Liver (tissue), 9 donors: ENCODE data around the gene EEIG1. TPM values are rescaled to one million over a fixed set of nuclear protein-coding genes. Genes with fewer than 3 reads are reported as not detected.

Experiments used
- DNase-seq: peaks from one replicate; pipeline ENCODE4 v3.0.0-alpha.2; 2017; ENCODE audit warnings: low spot score
- H3K27ac ChIP-seq, 2 donors: one replicate each; pipeline ENCODE4 v1.7.0; 2013; ENCODE audit warnings: inconsistent platforms in 2 of 2, low read length in 2 of 2, control low read depth in 1 of 2, low read depth in 1 of 2, mild to moderate bottlenecking in 1 of 2
- H3K27me3 ChIP-seq, 4 donors: one replicate each; pipeline versions ENCODE4 v1.6.1 to v1.7.0; 2013; ENCODE audit warnings: low read length in 3 of 4, inconsistent platforms in 1 of 4, mild to moderate bottlenecking in 1 of 4, moderate library complexity in 1 of 4; ENCODE audit not compliant: control insufficient read depth in 4 of 4, insufficient read depth in 4 of 4
- H3K36me3 ChIP-seq, 4 donors: one replicate each; pipeline versions ENCODE4 v1.6.1 to v1.7.0; 2013; ENCODE audit warnings: low read length in 3 of 4, mild to moderate bottlenecking in 3 of 4, low read depth in 1 of 4, moderate library complexity in 1 of 4; ENCODE audit not compliant: control insufficient read depth in 4 of 4, insufficient read depth in 3 of 4
- H3K4me1 ChIP-seq, 4 donors: one replicate each; pipeline versions ENCODE4 v1.6.1 to v1.7.0; 2013; ENCODE audit warnings: low read length in 3 of 4, mild to moderate bottlenecking in 3 of 4, moderate library complexity in 1 of 4; ENCODE audit not compliant: control insufficient read depth in 4 of 4, insufficient read depth in 4 of 4
- H3K4me3 ChIP-seq, 3 donors: one replicate each; pipeline versions ENCODE4 v1.6.1 to v1.7.0; 2013; ENCODE audit warnings: low read length in 3 of 3, control low read depth in 1 of 3, low read depth in 1 of 3, mild to moderate bottlenecking in 1 of 3
- H3K9ac ChIP-seq, 2 donors: one replicate each; pipeline ENCODE4 v1.7.0; 2013; ENCODE audit warnings: low read length in 2 of 2, mild to moderate bottlenecking in 2 of 2, moderate library complexity in 2 of 2, control low read depth in 1 of 2, low read depth in 1 of 2
- H3K9me3 ChIP-seq, 4 donors: one replicate each; pipeline versions ENCODE4 v1.6.1 to v1.7.0; 2013; ENCODE audit warnings: low read length in 3 of 4; ENCODE audit not compliant: control insufficient read depth in 4 of 4
- CTCF ChIP-seq: fragments of 150-350 bp; IDR thresholded peaks from 2 replicates; pipeline ENCODE4 v1.5.1; 2017; ENCODE audit warnings: improper control_type of control experiment, low read depth, low read length; ENCODE audit not compliant: missing input control
- EGR1 ChIP-seq, 2 donors: IDR thresholded peaks; 2 replicates each; pipeline ENCODE4 v1.6.1; 2016 to 2018; ENCODE audit warnings: antibody characterized with exemption in 2 of 2, low read depth in 2 of 2
- FOXA1 ChIP-seq: IDR thresholded peaks from 2 replicates; pipeline ENCODE4 v1.6.1; 2016; ENCODE audit warnings: antibody characterized with exemption
- FOXA2 ChIP-seq: IDR thresholded peaks from 2 replicates; pipeline ENCODE4 v1.6.1; 2016; ENCODE audit warnings: antibody characterized with exemption
- GABPA ChIP-seq, 2 donors: IDR thresholded peaks in 1 of 2; conservative IDR thresholded peaks in 1 of 2; 2 replicates each; pipeline ENCODE4 v1.6.1; 2016; ENCODE audit warnings: antibody characterized with exemption in 2 of 2, mild to moderate bottlenecking in 1 of 2, moderate library complexity in 1 of 2
- HNF4A ChIP-seq, 2 donors: conservative IDR thresholded peaks; 2 replicates each; pipeline ENCODE4 v1.6.1; 2016; ENCODE audit warnings: antibody characterized with exemption in 2 of 2, mild to moderate bottlenecking in 2 of 2
- HNF4G ChIP-seq: IDR thresholded peaks from 2 replicates; pipeline ENCODE4 v1.6.1; 2016; ENCODE audit warnings: antibody characterized with exemption
- JUND ChIP-seq, 2 donors: IDR thresholded peaks; 2 replicates each; pipeline ENCODE4 v1.6.1; 2016; ENCODE audit warnings: antibody characterized with exemption in 2 of 2
- NR2F2 ChIP-seq: IDR thresholded peaks from 2 replicates; pipeline ENCODE4 v1.6.1; 2016; ENCODE audit warnings: antibody characterized with exemption
- RAD21 ChIP-seq, 2 donors: IDR thresholded peaks; 2 replicates each; pipeline ENCODE4 v1.6.1; 2016; ENCODE audit warnings: antibody characterized with exemption in 2 of 2, mild to moderate bottlenecking in 2 of 2
- RXRA ChIP-seq, 2 donors: IDR thresholded peaks; 2 replicates each; pipeline ENCODE4 v1.6.1; 2017 to 2018; ENCODE audit warnings: antibody characterized with exemption in 2 of 2, mild to moderate bottlenecking in 1 of 2
- SP1 ChIP-seq: IDR thresholded peaks from 2 replicates; pipeline ENCODE4 v1.6.1; 2018; ENCODE audit warnings: antibody characterized with exemption, mild to moderate bottlenecking
- TAF1 ChIP-seq: conservative IDR thresholded peaks from 2 replicates; pipeline ENCODE4 v1.6.1; 2016; ENCODE audit warnings: antibody characterized with exemption, mild to moderate bottlenecking
- YY1 ChIP-seq: IDR thresholded peaks from 2 replicates; pipeline ENCODE4 v1.6.1; 2016; ENCODE audit warnings: antibody characterized with exemption, mild to moderate bottlenecking
- ZBTB33 ChIP-seq: IDR thresholded peaks from 2 replicates; pipeline ENCODE4 v1.6.1; 2016; ENCODE audit warnings: antibody characterized with exemption
- WGBS: extraction: QIAGEN DNeasy Blood & Tissue Kit; methylation state at CpG from one replicate; pipeline ENCODE4 v1.1.7; 2013; 5-methylcytosine and 5-hydroxymethylcytosine counted together
- polyA plus RNA-seq, 2 donors: library from polyadenylated mRNA; stranded (reverse) in 1 of 2; unstranded in 1 of 2; fragments of 200-250 nt in 1 of 2; fragments of >200 nt in 1 of 2; fragmentation: Nextera tagmentation in 1 of 2; extraction: Ambion mirVana in 1 of 2; gene quantifications; one replicate each; pipeline versions ENCODE4 v1.2.1 to v1.2.3, GENCODE V29; 2013 to 2015
- total RNA-seq, 2 donors: library from RNA; depleted of rRNA; stranded (reverse); fragments of >200 nt; gene quantifications; one replicate each; pipeline ENCODE4 v1.2.3, GENCODE V29; 2014
- TF ChIP-seq, protein P1 (sequence below): IDR thresholded peaks from 2 replicates; pipeline ENCODE4 v1.6.1; 2016; ENCODE audit warnings: antibody characterized with exemption, mild to moderate bottlenecking
- TF ChIP-seq, protein P2 (sequence below): IDR thresholded peaks from 2 replicates; pipeline ENCODE4 v1.6.1; 2016; ENCODE audit warnings: antibody characterized with exemption
- TF ChIP-seq, protein P3 (sequence below): IDR thresholded peaks from 2 replicates; pipeline ENCODE4 v1.6.1; 2016; ENCODE audit warnings: antibody characterized with exemption
- donor health status: healthy.
- donor health status: healthy.
- donor health status: healthy.
- donor health status: healthy.
- donor health status: healthy.

EEIG1 gene
- total and polyA plus RNA-seq, 4 donors = 4.9 to 14.3 (median 8.9) TPM

- Histone ChIP-seq H3K9ac (no peak overlapping the region), H3K4me1 (peaks cover 3 to 22% (median 16%) of the 10 kb centered on the region in 4 donors), H3K36me3 (peaks cover 0 to 1% (median 0%) of the 10 kb centered on the region in 4 donors), H3K27ac (no peak overlapping the region), H3K27me3 (no peaks in the 10 kb centered on the region), H3K9me3 (no peaks in the 10 kb centered on the region), H3K4me3 (no peak overlapping the region)
- no peak for TF ChIP-seq CTCF
- no peak for TF ChIP-seq SP1
- TF ChIP-seq EGR1 (IDR thresholded peaks at IDR 0.05; ENCODE audit: low read depth in 2 of 2) = no peak
- no peak for TF ChIP-seq FOXA2
- no peak for TF ChIP-seq GABPA (IDR thresholded peaks at IDR 0.05 in 1 of 2, conservative IDR thresholded peaks at IDR 0.05 in 1 of 2)
- no peak for TF ChIP-seq JUND (IDR thresholded peaks at IDR 0.05)
- no peak for TF ChIP-seq HNF4A (conservative IDR thresholded peaks at IDR 0.05)
- no peak for TF ChIP-seq NR2F2
- no peak for TF ChIP-seq ZBTB33
- TF ChIP-seq TAF1 = no peak
- no peak for TF ChIP-seq RAD21 (IDR thresholded peaks at IDR 0.05)
- TF ChIP-seq YY1 = no peak
- TF ChIP-seq RXRA (IDR thresholded peaks at IDR 0.05) = no peak
- no peak for TF ChIP-seq FOXA1
- TF ChIP-seq, protein P1, sequence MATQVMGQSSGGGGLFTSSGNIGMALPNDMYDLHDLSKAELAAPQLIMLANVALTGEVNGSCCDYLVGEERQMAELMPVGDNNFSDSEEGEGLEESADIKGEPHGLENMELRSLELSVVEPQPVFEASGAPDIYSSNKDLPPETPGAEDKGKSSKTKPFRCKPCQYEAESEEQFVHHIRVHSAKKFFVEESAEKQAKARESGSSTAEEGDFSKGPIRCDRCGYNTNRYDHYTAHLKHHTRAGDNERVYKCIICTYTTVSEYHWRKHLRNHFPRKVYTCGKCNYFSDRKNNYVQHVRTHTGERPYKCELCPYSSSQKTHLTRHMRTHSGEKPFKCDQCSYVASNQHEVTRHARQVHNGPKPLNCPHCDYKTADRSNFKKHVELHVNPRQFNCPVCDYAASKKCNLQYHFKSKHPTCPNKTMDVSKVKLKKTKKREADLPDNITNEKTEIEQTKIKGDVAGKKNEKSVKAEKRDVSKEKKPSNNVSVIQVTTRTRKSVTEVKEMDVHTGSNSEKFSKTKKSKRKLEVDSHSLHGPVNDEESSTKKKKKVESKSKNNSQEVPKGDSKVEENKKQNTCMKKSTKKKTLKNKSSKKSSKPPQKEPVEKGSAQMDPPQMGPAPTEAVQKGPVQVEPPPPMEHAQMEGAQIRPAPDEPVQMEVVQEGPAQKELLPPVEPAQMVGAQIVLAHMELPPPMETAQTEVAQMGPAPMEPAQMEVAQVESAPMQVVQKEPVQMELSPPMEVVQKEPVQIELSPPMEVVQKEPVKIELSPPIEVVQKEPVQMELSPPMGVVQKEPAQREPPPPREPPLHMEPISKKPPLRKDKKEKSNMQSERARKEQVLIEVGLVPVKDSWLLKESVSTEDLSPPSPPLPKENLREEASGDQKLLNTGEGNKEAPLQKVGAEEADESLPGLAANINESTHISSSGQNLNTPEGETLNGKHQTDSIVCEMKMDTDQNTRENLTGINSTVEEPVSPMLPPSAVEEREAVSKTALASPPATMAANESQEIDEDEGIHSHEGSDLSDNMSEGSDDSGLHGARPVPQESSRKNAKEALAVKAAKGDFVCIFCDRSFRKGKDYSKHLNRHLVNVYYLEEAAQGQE = no peak
- no peak for TF ChIP-seq HNF4G
- TF ChIP-seq, protein P2, sequence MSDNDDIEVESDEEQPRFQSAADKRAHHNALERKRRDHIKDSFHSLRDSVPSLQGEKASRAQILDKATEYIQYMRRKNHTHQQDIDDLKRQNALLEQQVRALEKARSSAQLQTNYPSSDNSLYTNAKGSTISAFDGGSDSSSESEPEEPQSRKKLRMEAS = no peak
- TF ChIP-seq, protein P3, sequence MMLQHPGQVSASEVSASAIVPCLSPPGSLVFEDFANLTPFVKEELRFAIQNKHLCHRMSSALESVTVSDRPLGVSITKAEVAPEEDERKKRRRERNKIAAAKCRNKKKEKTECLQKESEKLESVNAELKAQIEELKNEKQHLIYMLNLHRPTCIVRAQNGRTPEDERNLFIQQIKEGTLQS = no peak
- WGBS = 85% methylated on average over 14 of the region's 14 CpGs
- no peak for DNase-seq
Measured at GRCh38 chr9:127936347-127936852, 44.4 kb downstream of the EEIG1 start.
